Measurements from ENCODE around the gene SUMO4.

DNA sequence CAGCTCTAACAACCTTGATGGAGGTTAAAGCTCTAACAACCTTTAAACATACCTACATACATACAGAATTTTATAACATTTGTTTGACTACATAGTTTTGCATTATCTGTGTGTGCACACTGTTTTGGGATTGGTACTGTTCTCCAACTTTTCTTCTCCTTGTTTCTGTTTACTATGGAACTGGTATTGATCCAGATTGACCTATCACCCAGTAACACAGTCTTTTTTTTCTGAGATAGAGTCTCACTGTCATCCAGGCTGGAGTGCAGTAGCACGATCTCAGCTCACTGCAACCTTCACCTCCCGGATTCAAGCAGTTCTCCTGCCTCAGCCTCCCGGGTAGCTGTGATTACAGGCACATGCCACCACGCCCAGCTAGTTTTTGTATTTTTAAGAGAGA lies 16.7 kb upstream of the SUMO4 start:
- TF ChIP-seq CTCF (IDR thresholded peaks at IDR 0.05) (no peak), SMC3 (IDR thresholded peaks at IDR 0.05) (no peak), EP300 (IDR thresholded peaks at IDR 0.05) (no peak), NR3C1 (IDR thresholded peaks at IDR 0.05) (no peak), POLR2A (IDR thresholded peaks at IDR 0.05; ENCODE audit: low read length) (no peak), CHD2 (IDR thresholded peaks at IDR 0.05; ENCODE audit: low read length, partially characterized antibody) (no peak), EHF (CRISPR knock-in tag; IDR thresholded peaks at IDR 0.05) (no peak), RCOR1 (IDR thresholded peaks at IDR 0.05; ENCODE audit: low read depth, low read length) (no peak), PHF8 (IDR thresholded peaks at IDR 0.05; ENCODE audit: borderline replicate concordance, low read depth) (no peak), MYC (IDR thresholded peaks at IDR 0.05; ENCODE audit: borderline replicate concordance, low read length) (no peak), JUNB (IDR thresholded peaks at IDR 0.05) (no peak), HOXB13 (CRISPR knock-in tag; IDR thresholded peaks at IDR 0.05; ENCODE audit: low read depth) (no peak)
- TF ChIP-seq, protein P1, sequence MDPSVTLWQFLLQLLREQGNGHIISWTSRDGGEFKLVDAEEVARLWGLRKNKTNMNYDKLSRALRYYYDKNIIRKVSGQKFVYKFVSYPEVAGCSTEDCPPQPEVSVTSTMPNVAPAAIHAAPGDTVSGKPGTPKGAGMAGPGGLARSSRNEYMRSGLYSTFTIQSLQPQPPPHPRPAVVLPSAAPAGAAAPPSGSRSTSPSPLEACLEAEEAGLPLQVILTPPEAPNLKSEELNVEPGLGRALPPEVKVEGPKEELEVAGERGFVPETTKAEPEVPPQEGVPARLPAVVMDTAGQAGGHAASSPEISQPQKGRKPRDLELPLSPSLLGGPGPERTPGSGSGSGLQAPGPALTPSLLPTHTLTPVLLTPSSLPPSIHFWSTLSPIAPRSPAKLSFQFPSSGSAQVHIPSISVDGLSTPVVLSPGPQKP (IDR thresholded peaks at IDR 0.05; ENCODE audit: low read depth, low read length): no peak

Data from A549 (cell line).